Measurements from ENCODE around the gene SAPCD1.
A peak's percentile ranks its signal among the peaks of the same experiment; 100 is the strongest.

The SAPCD1 gene

GRCh38 chr6:31762356-31762755, at the start of gene SAPCD1:
Gene SAPCD1 (plus strand): TSS chr6:31762656. CDS start chr6:31763055, 399 bp downstream.
- DNase-seq: no peak

- DNase-seq: no peak
Measured at GRCh38 chr6:31713465-31713864, 49.0 kb upstream of the SAPCD1 start.

DNA sequence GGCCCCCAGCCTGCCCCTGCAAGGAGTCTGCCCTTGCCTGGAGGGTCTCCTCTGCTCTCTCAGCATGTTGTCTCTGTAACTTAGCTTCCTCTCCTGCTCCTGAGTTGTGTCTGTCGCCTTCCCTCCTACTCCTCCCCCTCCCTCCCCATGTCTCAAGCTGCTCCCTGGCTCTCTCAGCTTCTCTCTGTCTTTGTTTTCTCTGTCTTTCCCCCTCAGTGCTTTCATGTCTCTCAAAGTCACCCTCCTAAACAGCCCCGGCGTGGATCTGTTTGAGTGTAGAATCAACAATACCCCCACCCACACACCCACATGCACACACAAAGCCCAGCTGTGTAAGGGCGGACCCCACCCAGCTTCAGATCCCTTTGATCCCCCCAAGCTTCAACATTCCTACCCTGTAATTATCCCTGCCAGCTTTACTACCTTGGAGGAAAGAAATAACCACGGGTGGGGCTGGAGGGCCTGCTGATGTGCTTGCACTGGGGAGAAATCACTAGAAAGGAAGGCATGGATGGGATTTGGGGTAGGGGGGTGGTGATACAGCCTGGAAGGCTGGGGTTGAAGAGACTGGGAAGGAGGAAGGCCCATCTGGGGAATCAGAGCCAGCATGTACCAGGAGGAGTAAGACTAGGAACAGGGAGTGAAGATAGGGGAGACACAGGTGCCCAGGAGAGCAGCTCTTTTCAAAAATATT, 48.3 kb upstream of the SAPCD1 start:
- no peak for DNase-seq

GRCh38 chr6:31715022-31715958, 47.2 kb upstream of the SAPCD1 start, which contains the start of gene LY6G6D:
Gene LY6G6D (plus strand): TSS chr6:31715348. CDS start chr6:31715356, 8 bp downstream.
- no peak for DNase-seq

- DNase-seq: no peak
Measured at GRCh38 chr6:31717499-31718222, 44.8 kb upstream of the SAPCD1 start.

- DNase-seq: peak; percentile 23
Measured at GRCh38 chr6:31718265-31718664, 44.2 kb upstream of the SAPCD1 start.

DNA sequence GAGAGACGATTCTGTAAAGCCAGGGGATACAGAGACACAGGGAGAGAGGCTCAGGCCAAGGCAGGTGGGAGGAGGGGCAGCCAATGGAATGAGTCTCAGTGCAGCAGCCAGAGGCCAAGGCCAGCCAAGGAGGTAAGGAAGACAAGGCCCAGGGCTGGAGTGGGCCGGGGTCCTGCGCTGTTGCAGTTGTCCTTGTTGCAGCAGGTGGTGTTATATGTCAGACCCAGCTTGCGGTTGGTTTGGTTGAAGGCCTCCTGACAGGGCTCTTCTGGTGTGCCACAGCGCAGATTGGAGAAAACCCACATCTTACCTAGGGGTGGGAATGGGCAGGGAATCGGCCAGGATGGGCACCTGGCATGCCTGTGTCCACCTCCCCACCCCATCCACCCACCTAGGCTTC, 43.5 kb upstream of the SAPCD1 start:
- no peak for DNase-seq

- DNase-seq: no peak
Measured at GRCh38 chr6:31720196-31720770, 42.2 kb upstream of the SAPCD1 start.

DNA sequence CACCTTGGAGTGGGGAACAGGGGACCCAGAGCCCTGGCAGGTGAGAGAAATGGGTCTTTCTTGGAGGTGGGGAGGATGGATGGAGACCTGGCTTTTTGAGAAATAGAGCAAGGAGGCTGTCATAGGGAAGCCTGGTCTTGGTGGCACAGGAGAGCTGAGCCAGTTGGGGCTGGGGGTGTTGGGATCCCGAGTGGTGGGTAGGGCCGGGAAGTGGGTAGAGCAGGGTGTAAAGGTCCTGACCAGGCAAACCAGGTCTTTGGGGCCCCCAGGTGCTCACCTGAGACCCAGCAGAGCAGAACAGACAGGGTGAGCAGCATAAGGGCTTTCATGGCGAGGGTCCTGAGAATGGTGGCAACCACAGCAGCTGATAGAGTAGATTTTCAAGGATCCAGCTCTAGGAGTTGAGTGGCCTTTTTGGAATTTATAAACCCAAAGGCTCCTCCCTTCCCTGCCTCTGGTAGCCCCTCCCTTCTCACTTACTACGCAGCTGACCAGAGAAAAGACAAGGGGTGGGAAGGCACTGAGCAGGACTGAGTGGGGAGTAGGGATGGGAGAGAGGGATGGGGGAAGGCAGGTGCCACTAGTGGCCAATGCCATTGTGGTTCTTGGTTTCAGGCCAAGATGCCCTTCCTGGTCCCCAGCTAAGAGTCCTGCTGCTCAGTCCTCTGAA, 41.0 kb upstream of the SAPCD1 start, which contains the start of gene LY6G6C:
LY6G6C (minus strand) TSS at position 396 of the 670 bp plus-strand sequence; CDS start at position 329, 67 bp downstream.
- no peak for DNase-seq

DNA sequence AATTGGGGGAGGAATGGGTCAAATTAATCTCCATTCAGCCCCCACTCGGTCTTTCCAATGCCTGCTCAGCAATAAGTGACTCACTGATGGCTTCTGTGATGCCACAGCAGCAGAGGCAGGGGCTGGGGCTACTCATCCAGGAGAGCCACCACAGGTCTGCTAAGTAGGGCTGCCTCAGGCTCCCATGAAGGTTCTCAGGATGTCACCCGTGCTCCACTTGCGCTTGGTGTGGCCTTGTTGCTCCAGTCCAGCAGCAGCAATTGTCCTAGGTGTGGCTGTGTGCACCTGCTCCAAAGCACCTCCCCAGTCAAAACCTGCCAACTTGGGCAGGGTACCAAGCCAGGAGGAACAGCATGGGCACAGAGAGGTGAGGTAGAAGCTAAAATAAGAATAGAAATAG, 40.3 kb upstream of the SAPCD1 start:
- DNase-seq: no peak

DNA sequence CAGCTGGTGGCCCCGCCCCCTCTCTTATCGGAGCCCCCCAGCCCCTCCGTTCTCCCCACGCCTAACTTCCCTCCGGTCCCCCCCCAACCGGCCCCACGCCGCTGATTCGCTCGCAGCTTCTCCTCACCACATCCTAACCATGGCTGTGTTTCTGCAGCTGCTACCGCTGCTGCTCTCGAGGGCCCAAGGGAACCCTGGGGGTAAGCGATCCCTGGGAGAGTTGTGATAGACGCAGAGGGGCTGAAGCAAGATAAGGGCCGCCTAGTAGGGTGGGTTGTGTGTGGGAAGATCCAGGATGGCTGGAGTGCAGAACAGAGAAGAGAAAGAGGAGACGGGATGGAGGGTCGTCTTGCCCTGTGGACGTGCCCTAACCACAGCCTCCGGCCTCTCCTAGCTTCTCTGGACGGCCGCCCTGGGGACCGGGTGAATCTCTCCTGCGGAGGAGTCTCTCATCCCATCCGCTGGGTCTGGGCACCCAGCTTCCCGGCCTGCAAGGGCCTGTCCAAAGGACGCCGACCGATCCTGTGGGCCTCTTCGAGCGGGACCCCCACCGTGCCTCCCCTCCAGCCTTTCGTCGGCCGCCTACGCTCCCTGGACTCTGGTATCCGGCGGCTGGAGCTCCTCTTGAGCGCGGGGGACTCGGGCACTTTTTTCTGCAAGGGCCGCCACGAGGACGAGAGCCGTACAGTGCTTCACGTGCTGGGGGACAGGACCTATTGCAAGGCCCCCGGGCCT, 39.0 kb upstream of the SAPCD1 start, which contains the start of gene MPIG6B:
MPIG6B (plus strand) TSS at position 129 of the 735 bp plus-strand sequence; CDS start at position 140, 11 bp downstream.
- no peak for DNase-seq

DNA sequence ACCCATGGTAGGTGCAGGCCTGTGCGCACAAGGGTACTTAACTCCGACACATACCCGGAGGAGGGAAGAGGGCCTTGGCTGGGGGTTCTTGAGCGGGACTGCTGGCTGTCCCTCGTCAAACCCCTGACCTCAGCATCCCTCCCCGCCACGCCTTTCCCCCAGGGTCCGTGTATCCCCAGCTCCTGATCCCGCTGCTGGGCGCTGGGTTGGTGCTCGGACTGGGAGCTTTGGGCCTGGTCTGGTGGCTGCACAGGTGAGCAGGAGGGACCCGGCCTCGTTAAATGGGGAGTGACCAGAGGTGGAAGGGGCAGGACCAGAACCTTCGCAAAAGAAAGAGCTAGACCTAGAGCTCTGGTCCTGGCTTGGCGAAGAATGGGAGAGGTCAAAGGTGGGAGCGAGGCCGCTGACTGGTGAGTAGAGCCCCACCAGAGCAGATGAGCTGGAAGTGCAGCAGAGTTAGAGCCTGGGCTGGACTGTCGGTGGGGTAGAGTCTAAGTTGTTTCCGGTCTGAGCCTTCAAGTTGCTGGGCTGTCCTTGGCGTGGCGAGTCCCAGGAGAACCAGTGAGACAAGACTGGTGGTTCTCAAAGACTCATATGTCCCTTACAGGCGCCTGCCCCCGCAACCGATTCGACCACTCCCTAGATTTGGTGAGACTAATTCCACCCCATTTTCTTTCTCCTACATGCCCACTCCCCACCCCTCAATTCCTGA, 38.3 kb upstream of the SAPCD1 start:
- no peak for DNase-seq

DNA sequence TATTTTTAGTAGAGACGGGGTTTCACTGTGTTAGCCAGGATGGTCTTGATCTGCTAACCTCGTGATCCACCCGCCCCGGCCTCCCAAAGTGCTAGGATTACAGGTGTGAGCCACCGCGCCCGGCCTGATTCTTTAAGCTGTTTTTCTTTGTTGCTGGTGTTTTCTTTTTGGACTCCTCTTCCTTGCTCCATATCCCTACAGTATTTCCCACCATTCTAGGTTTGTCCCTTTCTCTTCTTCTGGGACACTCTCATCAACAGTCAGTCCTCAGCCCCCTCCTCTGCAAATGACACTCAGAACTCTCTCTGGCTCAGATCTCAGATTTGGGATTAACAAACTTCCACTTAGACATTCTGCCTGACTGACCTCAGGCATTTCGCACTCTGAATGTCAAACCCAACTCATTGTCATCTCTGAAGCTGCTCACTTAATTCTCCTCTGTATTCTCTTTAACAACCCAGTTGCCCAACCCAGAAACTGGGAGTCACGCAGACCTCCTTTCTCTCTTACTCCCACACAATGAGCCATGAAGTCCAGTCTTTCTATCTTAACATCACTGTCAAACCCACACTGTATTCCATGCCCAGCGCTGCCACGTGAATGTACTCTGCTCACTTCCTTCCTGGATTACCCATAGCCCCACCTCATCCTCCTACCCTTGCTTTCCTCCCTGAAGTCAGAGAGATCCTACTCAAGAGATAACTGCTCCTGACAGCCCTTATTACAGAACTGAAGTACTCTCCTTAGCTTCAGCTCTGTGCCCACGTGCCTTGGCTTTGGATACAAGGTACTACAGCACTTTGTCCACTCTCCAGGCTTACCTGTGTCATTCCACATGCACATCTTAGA, 36.7 kb upstream of the SAPCD1 start:
- no peak for DNase-seq

DNA sequence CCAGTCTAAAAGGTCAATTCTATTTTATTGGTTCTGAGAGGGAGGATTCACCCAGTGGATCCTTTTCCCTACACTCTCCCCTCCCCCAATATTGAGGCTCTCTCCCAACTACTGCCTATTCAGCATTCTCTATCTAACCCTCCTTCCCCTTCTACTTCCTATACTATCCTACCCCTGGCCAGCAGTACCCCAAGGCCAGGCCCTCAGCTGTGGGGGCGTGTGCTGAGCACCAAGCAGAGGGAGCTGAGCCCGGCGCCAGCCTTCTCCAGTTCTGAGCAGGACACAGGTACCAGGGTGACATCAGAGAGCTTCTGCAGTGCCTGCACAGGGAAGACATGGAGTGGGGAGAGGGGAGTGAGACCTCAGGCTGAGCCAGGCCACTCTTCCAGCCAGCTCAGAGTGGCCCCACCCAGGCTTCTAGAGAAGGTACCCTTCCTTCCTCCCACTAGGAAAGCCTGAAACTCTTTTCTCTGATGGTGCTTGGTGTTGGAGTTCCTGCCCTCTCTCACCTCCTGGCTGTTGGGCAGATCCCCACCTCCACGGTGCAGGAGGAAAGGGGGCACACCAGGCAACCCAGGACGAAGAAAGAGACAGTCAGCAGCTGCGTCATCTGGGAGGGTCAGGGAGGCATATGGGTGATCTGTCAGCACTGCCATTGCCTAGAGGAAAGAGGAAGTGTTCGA, 35.3 kb upstream of the SAPCD1 start:
- no peak for DNase-seq

GRCh38 chr6:31727717-31728671, 34.5 kb upstream of the SAPCD1 start:
- DNase-seq: no peak

GRCh38 chr6:31728767-31729514, 33.5 kb upstream of the SAPCD1 start, which contains the start of gene DDAH2:
Gene DDAH2 (minus strand): TSS chr6:31729299. CDS start chr6:31729161, 138 bp downstream.
- DNase-seq: no peak

GRCh38 chr6:31729515-31729978, 32.9 kb upstream of the SAPCD1 start:
- DNase-seq: peak; percentile 82
